Measurements from ENCODE around the gene RASIP1. TPM values are rescaled to one million over a fixed set of nuclear protein-coding genes. Genes with fewer than 3 reads are reported as not detected.
"Not testable (repeated sequence)": the region's sequence is repeated elsewhere in the genome, so short reads cannot be mapped to it uniquely, and the experiment has no call there.

The RASIP1 gene
- total RNA-seq, 1 donor from 2014 or later: 31.2 TPM

GRCh38 chr19:48770266-48770665 is 29.9 kb upstream of the RASIP1 start:
- Histone ChIP-seq H3K27ac (no peak overlapping the region), H3K27me3 (no peaks in the 10 kb centered on the region), H3K36me3 (no peaks in the 10 kb centered on the region), H3K4me1 (no peaks in the 10 kb centered on the region), H3K9me3 (no peaks in the 10 kb centered on the region), H3K4me3 (no peak overlapping the region)
- no peak for DNase-seq (ENCODE audit: extremely low spot score in 2 of 2)
- TF ChIP-seq CTCF (IDR thresholded peaks at IDR 0.05): no peak
- TF ChIP-seq POLR2A (IDR thresholded peaks at IDR 0.05): no peak
- TF ChIP-seq POLR2AphosphoS5 (IDR thresholded peaks at IDR 0.05; ENCODE audit: insufficient read depth in 1 of 2, low read depth in 1 of 2): no peak
- intact Hi-C loops (cut with DNase I): no loop called here

DNA sequence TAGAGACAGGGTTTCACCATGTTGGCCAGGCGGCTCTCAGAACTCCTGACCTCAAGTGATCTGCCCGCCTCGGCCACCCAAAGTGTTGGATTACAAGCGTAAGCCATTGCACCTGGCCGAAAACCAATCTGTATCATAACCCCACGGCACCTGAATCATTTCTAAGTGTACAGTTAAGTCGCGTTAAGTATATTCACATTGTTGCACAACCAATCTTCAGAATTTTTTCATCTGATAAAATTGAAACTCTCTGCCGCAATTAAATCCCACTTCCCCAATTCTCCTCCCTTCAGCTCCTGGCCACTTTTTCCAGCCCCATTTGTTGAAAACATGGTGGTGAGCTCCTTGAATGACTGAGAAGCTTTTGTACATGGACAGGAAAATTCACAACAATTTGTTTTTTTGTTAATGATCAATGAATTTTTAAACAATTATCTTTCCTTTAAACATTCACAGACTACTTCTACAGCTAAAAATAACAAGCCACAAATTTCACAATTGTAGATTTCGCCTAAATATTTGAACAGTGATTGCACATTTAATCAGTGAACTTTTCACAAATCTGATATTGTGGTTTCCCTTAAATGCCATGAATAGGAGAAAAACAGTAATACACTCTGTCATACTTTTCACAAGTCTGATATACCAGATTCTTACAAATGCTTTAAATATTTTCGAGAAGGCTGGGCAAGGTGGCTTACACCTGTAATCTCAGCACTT is 28.7 kb upstream of the RASIP1 start:
- Histone ChIP-seq H3K36me3 (no peaks in the 10 kb centered on the region), H3K9me3 (no peaks in the 10 kb centered on the region), H3K4me3 (no peak overlapping the region), H3K27ac (no peak overlapping the region), H3K27me3 (no peaks in the 10 kb centered on the region), H3K4me1 (no peaks in the 10 kb centered on the region)
- intact Hi-C loops (cut with DNase I): no loop called here
- TF ChIP-seq CTCF (IDR thresholded peaks at IDR 0.05): no peak
- no peak for TF ChIP-seq POLR2AphosphoS5 (IDR thresholded peaks at IDR 0.05; ENCODE audit: insufficient read depth in 1 of 2, low read depth in 1 of 2)
- TF ChIP-seq POLR2A (IDR thresholded peaks at IDR 0.05): no peak
- DNase-seq (ENCODE audit: extremely low spot score in 2 of 2): no peak

DNA sequence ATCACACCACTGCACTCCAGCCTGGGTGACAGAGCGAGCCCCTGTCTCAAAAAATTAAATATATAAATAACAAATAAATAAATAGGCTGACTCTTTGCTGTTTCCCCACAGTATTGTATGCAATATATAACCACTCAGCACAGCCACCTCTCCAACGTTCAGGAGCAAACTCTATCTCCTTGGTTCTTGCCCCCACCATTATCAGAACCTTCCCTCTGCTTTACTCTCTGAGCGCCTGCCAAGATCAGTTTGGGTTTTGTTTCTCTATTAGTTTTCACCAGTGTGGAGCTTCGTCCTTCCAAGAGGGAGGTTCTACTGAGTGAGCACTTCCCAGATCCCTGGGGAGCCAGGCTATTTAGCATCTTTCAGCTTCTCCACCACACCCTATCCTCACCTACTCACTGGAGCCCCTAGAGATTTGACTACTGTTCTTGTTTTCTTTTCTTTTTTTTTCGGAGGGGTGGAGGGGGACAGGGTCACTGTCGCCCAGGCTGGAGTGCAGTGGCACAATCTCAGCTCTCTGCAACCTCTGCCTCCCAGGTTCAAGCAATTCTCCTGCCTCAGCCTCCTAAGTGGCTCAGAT is 27.9 kb upstream of the RASIP1 start:
- H3K4me3 ChIP-seq; H3K36me3 ChIP-seq; H3K9me3 ChIP-seq; DNase-seq (ENCODE audit: extremely low spot score in 2 of 2); intact Hi-C loops (cut with DNase I); H3K4me1 ChIP-seq; H3K27me3 ChIP-seq; H3K27ac ChIP-seq: not testable (repeated sequence)

DNA sequence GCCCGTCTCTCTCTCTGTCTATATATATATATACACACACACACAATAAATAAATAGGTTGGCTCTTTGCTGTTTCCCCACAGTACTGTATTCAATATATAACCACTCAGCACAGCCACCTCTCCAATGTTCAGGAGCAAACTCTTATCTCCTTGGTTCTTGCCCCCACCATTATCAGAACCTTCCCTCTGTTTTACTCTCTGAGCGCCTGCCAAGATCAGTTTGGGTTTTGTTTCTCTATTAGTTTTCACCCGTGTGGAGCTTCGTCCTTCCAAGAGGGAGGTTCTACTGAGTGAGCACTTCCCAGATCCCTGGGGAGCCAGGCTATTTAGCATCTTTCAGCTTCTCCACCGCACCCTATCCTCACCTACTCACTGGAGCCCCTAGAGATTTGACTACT is 25.4 kb upstream of the RASIP1 start:
- H3K27ac ChIP-seq; H3K9me3 ChIP-seq; DNase-seq (ENCODE audit: extremely low spot score in 2 of 2); H3K4me3 ChIP-seq; H3K4me1 ChIP-seq; H3K36me3 ChIP-seq; H3K27me3 ChIP-seq; intact Hi-C loops (cut with DNase I): not testable (repeated sequence)

- TF ChIP-seq POLR2A (IDR thresholded peaks at IDR 0.05) (no peak), CTCF (IDR thresholded peaks at IDR 0.05) (no peak), POLR2AphosphoS5 (IDR thresholded peaks at IDR 0.05; ENCODE audit: insufficient read depth in 1 of 2, low read depth in 1 of 2) (no peak)
- Histone ChIP-seq H3K27me3 (no peaks in the 10 kb centered on the region), H3K4me1 (no peaks in the 10 kb centered on the region), H3K9me3 (no peaks in the 10 kb centered on the region), H3K4me3 (no peak overlapping the region), H3K36me3 (no peaks in the 10 kb centered on the region), H3K27ac (no peak overlapping the region)
- intact Hi-C loops (cut with DNase I): no loop called here
- DNase-seq (ENCODE audit: extremely low spot score in 2 of 2): no peak
Observed at GRCh38 chr19:48760504-48761205, 20.2 kb upstream of the RASIP1 start.

DNA sequence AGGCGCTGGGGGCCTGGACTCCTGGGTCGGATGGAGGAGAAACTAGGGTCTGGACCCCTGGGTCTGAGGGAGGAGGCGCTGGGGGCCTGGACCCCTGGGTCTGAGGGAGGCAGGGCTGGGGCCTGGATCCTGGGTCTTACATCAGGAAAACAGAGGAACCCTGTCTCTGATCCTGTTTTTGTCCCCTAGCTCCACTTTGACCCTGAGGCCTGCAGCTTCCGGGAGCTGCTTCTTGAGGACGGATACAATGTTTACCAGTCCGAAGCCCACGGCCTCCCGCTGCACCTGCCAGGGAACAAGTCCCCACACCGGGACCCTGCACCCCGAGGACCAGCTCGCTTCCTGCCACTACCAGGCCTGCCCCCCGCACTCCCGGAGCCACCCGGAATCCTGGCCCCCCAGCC is 17.3 kb upstream of the RASIP1 start:
- Histone ChIP-seq H3K27me3 (no peaks in the 10 kb centered on the region), H3K9me3 (no peaks in the 10 kb centered on the region), H3K4me1 (peaks cover 11% of the 10 kb centered on the region), H3K4me3 (no peak overlapping the region), H3K36me3 (no peaks in the 10 kb centered on the region), H3K27ac (no peak overlapping the region)
- intact Hi-C loops (cut with DNase I): no loop called here
- DNase-seq (ENCODE audit: extremely low spot score in 2 of 2): no peak
- no peak for TF ChIP-seq POLR2A (IDR thresholded peaks at IDR 0.05)
- TF ChIP-seq CTCF (IDR thresholded peaks at IDR 0.05): no peak
- no peak for TF ChIP-seq POLR2AphosphoS5 (IDR thresholded peaks at IDR 0.05; ENCODE audit: insufficient read depth in 1 of 2, low read depth in 1 of 2)
